GM12801 (cell line): Measurements from ENCODE around the gene TH.

Experiments
- CTCF ChIP-seq: IDR thresholded peaks from one replicate; pipeline ENCODE4 v1.5.1; 2011; ENCODE audit warnings: control low read depth; ENCODE audit not compliant: insufficient read length; ENCODE audit errors: extremely low read depth

The TH gene

GRCh38 chr11:2171591-2172003 is at the start of gene TH:
TSS of gene TH (minus strand) at chr11:2171815. CDS start at chr11:2171786, 29 bp downstream.
- TF ChIP-seq CTCF: no peak

- TF ChIP-seq CTCF: no peak
Observed at GRCh38 chr11:2221024-2221423, 49.4 kb upstream of the TH start.

DNA sequence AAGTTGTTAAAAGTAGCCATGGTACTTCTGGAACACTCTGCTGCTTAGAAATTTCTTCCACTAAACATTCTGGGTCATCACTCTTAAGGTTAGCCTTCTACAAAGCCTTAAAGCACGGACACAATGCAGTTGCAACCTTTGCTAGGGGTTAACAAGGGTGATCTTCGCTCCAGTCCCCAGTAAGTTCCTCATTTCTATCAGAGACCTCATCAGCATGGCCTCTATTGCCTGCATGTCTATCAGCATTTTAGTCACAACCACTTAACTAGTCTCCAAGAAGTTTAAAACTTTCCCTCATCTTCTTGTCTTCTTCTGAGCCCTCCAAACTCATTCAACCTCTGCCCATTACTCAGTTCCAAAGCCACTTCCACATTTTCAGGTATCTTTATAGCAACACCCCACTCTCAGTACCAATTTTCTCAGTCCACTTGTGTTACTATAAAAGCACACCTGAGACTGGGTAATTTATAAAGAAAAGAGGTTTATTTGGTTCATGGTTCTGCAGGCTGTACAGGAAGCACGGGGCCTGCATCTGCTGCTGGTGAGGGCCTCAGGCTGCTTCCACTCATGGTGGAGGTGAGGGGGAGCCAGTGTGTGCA is 48.7 kb upstream of the TH start:
- TF ChIP-seq CTCF: no peak

GRCh38 chr11:2219318-2220017 is 47.9 kb upstream of the TH start:
- TF ChIP-seq CTCF: no peak

- no peak for TF ChIP-seq CTCF
Observed at GRCh38 chr11:2218031-2218633, 46.5 kb upstream of the TH start.

DNA sequence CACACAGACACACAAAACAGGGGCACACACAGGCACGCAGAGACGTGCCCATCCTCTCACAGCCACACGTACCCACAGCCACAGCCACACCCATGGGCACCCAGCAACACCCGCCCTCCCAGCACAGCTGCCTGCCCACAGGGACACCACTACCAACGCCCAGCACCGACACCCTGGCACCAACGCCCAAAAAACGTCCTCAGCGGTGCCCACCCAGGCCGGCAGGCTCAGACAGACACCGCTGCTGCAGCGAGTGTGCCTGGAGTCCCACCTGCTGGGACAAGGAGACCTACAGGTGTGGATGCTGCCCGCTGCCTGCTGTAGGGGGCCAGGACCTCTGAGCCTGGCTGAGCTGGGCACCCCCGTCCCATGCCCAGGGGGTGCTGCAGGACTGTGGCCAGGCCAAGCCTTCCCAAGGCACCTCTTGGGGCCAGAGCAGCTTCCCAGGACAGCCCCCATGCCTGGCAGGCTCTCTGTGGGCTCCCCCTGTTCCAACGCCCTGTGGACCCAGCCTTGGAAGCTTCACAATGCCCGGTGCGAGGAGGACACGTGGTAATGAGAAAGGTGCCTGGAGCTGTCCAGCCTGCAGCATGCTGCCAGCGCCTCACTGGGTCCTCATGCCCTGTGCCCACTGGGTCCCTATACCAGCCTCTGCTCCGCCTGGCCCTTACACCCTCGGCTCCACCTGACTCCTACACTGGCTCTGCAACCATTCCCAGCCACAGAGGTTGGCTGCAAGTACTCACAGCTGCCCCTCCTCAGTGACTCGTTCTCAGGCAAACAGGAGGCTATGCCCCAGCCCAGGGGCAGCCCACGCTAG is 45.8 kb upstream of the TH start:
- no peak for TF ChIP-seq CTCF
